ENCODE measurements around the gene C21orf58.

GRCh38 chr21:46350571-46350970 is 26.9 kb upstream of the C21orf58 start:
- TF ChIP-seq CTCF (IDR thresholded peaks at IDR 0.05): no peak
- TF ChIP-seq POLR2A (IDR thresholded peaks at IDR 0.05): no peak
